Measurements from ENCODE around the gene CCN2. TPM values are rescaled to one million over a fixed set of nuclear protein-coding genes. Genes with fewer than 3 reads are reported as not detected.

CCN2 gene
- total RNA-seq, 3 donors from 2014 or later = 91.1 to 122 (median 95.0) TPM

DNA sequence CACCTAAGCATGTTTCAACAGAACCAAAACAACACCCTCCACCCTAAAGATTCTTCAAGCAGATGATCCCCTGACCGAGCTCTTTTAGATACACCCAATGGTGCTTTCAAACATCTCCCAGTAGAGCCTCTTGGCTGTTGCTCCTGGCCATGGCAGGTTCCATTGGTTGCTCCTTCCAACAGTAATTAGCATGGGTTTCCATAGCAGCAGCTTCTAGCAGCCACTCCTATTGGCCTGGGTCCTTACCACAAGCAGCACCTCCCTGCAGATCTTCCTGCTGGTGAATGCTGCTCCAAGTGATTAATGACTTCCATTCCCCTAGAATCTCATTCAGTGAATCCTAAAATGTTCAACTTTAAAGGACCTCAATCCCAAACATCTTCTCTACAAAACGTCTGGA, 13.9 kb downstream of the CCN2 start:
- no peak overlapping the region for H3K4me3 ChIP-seq
- intact Hi-C loops (cut with DNase I; ENCODE audit: low total_unique reads) = no loop called here
- no peaks in the 10 kb centered on the region for H3K27me3 ChIP-seq
- H3K27ac ChIP-seq = peak overlapping the region in 1 of 2 donors; percentile 49
- DNase-seq (ENCODE audit: low spot score in 2 of 2) = no peak
- H3K4me1 ChIP-seq = no peaks in the 10 kb centered on the region
- H3K9me3 ChIP-seq = no peaks in the 10 kb centered on the region
- no peak for TF ChIP-seq POLR2A (IDR thresholded peaks at IDR 0.05)
- TF ChIP-seq POLR2AphosphoS5 (IDR thresholded peaks at IDR 0.05) = no peak
- TF ChIP-seq, protein P1, sequence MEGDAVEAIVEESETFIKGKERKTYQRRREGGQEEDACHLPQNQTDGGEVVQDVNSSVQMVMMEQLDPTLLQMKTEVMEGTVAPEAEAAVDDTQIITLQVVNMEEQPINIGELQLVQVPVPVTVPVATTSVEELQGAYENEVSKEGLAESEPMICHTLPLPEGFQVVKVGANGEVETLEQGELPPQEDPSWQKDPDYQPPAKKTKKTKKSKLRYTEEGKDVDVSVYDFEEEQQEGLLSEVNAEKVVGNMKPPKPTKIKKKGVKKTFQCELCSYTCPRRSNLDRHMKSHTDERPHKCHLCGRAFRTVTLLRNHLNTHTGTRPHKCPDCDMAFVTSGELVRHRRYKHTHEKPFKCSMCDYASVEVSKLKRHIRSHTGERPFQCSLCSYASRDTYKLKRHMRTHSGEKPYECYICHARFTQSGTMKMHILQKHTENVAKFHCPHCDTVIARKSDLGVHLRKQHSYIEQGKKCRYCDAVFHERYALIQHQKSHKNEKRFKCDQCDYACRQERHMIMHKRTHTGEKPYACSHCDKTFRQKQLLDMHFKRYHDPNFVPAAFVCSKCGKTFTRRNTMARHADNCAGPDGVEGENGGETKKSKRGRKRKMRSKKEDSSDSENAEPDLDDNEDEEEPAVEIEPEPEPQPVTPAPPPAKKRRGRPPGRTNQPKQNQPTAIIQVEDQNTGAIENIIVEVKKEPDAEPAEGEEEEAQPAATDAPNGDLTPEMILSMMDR (IDR thresholded peaks at IDR 0.05) = no peak
- H3K36me3 ChIP-seq = no peaks in the 10 kb centered on the region

- intact Hi-C loops (cut with DNase I; ENCODE audit: low total_unique reads) = no loop called here
- no peaks in the 10 kb centered on the region for H3K36me3 ChIP-seq
These were observed 15.0 kb downstream of the CCN2 start for GRCh38 chr6:131936156-131936555.

GRCh38 chr6:131931063-131931750, 20.0 kb downstream of the CCN2 start:
- H3K27ac ChIP-seq = no peak overlapping the region
- intact Hi-C loops (cut with DNase I; ENCODE audit: low total_unique reads) = no loop called here
- no peaks in the 10 kb centered on the region for H3K4me1 ChIP-seq
- no peak for DNase-seq (ENCODE audit: low spot score in 2 of 2)
- H3K36me3 ChIP-seq = no peaks in the 10 kb centered on the region
- no peak overlapping the region for H3K4me3 ChIP-seq
- TF ChIP-seq POLR2AphosphoS5 (IDR thresholded peaks at IDR 0.05) (no peak), POLR2A (IDR thresholded peaks at IDR 0.05) (no peak)
- TF ChIP-seq, protein P1 (IDR thresholded peaks at IDR 0.05) = no peak
- no peaks in the 10 kb centered on the region for H3K9me3 ChIP-seq
- no peaks in the 10 kb centered on the region for H3K27me3 ChIP-seq

More at GRCh38 chr6:131936156-131936555, 15.0 kb downstream of the CCN2 start:
- H3K9me3 ChIP-seq = no peaks in the 10 kb centered on the region
- H3K4me3 ChIP-seq = no peak overlapping the region
- TF ChIP-seq POLR2A (IDR thresholded peaks at IDR 0.05) = no peak
- TF ChIP-seq, protein P1 (IDR thresholded peaks at IDR 0.05) = no peak
- no peak for TF ChIP-seq POLR2AphosphoS5 (IDR thresholded peaks at IDR 0.05)
- no peak for DNase-seq (ENCODE audit: low spot score in 2 of 2)
- no peaks in the 10 kb centered on the region for H3K4me1 ChIP-seq
- no peak overlapping the region for H3K27ac ChIP-seq
- no peaks in the 10 kb centered on the region for H3K27me3 ChIP-seq

GRCh38 chr6:131929976-131930375, 21.2 kb downstream of the CCN2 start:
- no peak overlapping the region for H3K4me3 ChIP-seq
- intact Hi-C loops (cut with DNase I; ENCODE audit: low total_unique reads) = no loop called here
- H3K27me3 ChIP-seq = no peaks in the 10 kb centered on the region
- H3K9me3 ChIP-seq = no peaks in the 10 kb centered on the region
- H3K27ac ChIP-seq = no peak overlapping the region
- TF ChIP-seq, protein P1 (IDR thresholded peaks at IDR 0.05) = no peak
- no peak for TF ChIP-seq POLR2A (IDR thresholded peaks at IDR 0.05)
- TF ChIP-seq POLR2AphosphoS5 (IDR thresholded peaks at IDR 0.05) = no peak
- no peaks in the 10 kb centered on the region for H3K4me1 ChIP-seq
- H3K36me3 ChIP-seq = no peaks in the 10 kb centered on the region
- no peak for DNase-seq (ENCODE audit: low spot score in 2 of 2)

- Histone ChIP-seq H3K4me3 (no peak overlapping the region), H3K9me3 (no peaks in the 10 kb centered on the region)
- no peak for DNase-seq (ENCODE audit: low spot score in 2 of 2)
These were observed 21.9 kb downstream of the CCN2 start for GRCh38 chr6:131929264-131929663.

More at GRCh38 chr6:131929264-131929663, 21.9 kb downstream of the CCN2 start:
- Histone ChIP-seq H3K27me3 (no peaks in the 10 kb centered on the region), H3K4me1 (no peaks in the 10 kb centered on the region), H3K36me3 (no peaks in the 10 kb centered on the region), H3K27ac (no peak overlapping the region)
- TF ChIP-seq POLR2A (IDR thresholded peaks at IDR 0.05) (no peak), POLR2AphosphoS5 (IDR thresholded peaks at IDR 0.05) (no peak)
- TF ChIP-seq, protein P1 (IDR thresholded peaks at IDR 0.05) = no peak
- intact Hi-C loops (cut with DNase I; ENCODE audit: low total_unique reads) = no loop called here

Data from breast epithelium (tissue), 4 donors.